Parathyroid adenoma (tissue), 2 donors: ENCODE measurements around the gene PTPRD.

Source experiments
- H2AFZ ChIP-seq: fragments of 300-600 bp; sonication (generic); one replicate; pipeline ENCODE4 v1.7.0; 2017; ENCODE audit warnings: antibody characterized with exemption, mild to moderate bottlenecking
- H3K27ac ChIP-seq: fragments of 300-600 bp; sonication (generic); one replicate; pipeline ENCODE4 v1.7.0; 2017
- H3K27me3 ChIP-seq: fragments of 300-600 bp; sonication (generic); one replicate; pipeline ENCODE4 v1.7.0; 2017; ENCODE audit warnings: low read length; ENCODE audit not compliant: control insufficient read depth, insufficient read depth
- H3K36me3 ChIP-seq: fragments of 300-600 bp; sonication (generic); one replicate; pipeline ENCODE4 v1.7.0; 2017; ENCODE audit warnings: low read length; ENCODE audit not compliant: control insufficient read depth, insufficient read depth
- H3K4me1 ChIP-seq: fragments of 300-600 bp; sonication (generic); one replicate; pipeline ENCODE4 v1.7.0; 2017; ENCODE audit warnings: control low read depth
- H3K4me2 ChIP-seq: fragments of 300-600 bp; sonication (generic); one replicate; pipeline ENCODE4 v1.7.0; 2017; ENCODE audit warnings: low read length
- H3K4me3 ChIP-seq: fragments of 300-600 bp; sonication (generic); one replicate; pipeline ENCODE4 v1.7.0; 2017; ENCODE audit warnings: low read depth, low read length
- H3K79me2 ChIP-seq: fragments of 300-600 bp; sonication (generic); one replicate; pipeline ENCODE4 v1.7.0; 2017; ENCODE audit warnings: control low read depth
- H3K9ac ChIP-seq: fragments of 300-600 bp; sonication (generic); one replicate; pipeline ENCODE4 v1.7.0; 2017; ENCODE audit warnings: mild to moderate bottlenecking
- H3K9me3 ChIP-seq: fragments of 300-600 bp; sonication (generic); one replicate; pipeline ENCODE4 v1.7.0; 2017; ENCODE audit warnings: low read length; ENCODE audit not compliant: control insufficient read depth
- TF ChIP-seq, protein P1 (sequence below): fragments of 300-600 bp; sonication (generic); IDR thresholded peaks from one replicate; pipeline ENCODE4 v1.7.0; 2017; ENCODE audit warnings: antibody characterized with exemption, mild to moderate bottlenecking
- donor health status: primary hyperparathyroidism.

PTPRD gene

GRCh38 chr9:8709731-8710130 is 1903.1 kb downstream of the PTPRD start:
- no peak overlapping the region for H3K4me3 ChIP-seq
- H3K27ac ChIP-seq = no peak overlapping the region
- H3K36me3 ChIP-seq = no peaks in the 10 kb centered on the region
- no peaks in the 10 kb centered on the region for H3K4me1 ChIP-seq
- H3K4me2 ChIP-seq = no peak overlapping the region
- no peaks in the 10 kb centered on the region for H3K79me2 ChIP-seq
- no peaks in the 10 kb centered on the region for H3K27me3 ChIP-seq
- no peaks in the 10 kb centered on the region for H3K9me3 ChIP-seq
- H3K9ac ChIP-seq = no peak overlapping the region
- H2AFZ ChIP-seq = no peak overlapping the region
- TF ChIP-seq, protein P1, sequence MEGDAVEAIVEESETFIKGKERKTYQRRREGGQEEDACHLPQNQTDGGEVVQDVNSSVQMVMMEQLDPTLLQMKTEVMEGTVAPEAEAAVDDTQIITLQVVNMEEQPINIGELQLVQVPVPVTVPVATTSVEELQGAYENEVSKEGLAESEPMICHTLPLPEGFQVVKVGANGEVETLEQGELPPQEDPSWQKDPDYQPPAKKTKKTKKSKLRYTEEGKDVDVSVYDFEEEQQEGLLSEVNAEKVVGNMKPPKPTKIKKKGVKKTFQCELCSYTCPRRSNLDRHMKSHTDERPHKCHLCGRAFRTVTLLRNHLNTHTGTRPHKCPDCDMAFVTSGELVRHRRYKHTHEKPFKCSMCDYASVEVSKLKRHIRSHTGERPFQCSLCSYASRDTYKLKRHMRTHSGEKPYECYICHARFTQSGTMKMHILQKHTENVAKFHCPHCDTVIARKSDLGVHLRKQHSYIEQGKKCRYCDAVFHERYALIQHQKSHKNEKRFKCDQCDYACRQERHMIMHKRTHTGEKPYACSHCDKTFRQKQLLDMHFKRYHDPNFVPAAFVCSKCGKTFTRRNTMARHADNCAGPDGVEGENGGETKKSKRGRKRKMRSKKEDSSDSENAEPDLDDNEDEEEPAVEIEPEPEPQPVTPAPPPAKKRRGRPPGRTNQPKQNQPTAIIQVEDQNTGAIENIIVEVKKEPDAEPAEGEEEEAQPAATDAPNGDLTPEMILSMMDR = no peak

GRCh38 chr9:8708728-8709127 is 1904.1 kb downstream of the PTPRD start:
- Histone ChIP-seq H3K27ac (no peak overlapping the region), H3K27me3 (no peaks in the 10 kb centered on the region), H3K9ac (no peak overlapping the region), H3K4me2 (no peak overlapping the region), H3K79me2 (no peaks in the 10 kb centered on the region), H3K4me1 (no peaks in the 10 kb centered on the region), H2AFZ (no peak overlapping the region), H3K36me3 (no peaks in the 10 kb centered on the region), H3K4me3 (no peak overlapping the region), H3K9me3 (no peaks in the 10 kb centered on the region)
- TF ChIP-seq, protein P1 = no peak

DNA sequence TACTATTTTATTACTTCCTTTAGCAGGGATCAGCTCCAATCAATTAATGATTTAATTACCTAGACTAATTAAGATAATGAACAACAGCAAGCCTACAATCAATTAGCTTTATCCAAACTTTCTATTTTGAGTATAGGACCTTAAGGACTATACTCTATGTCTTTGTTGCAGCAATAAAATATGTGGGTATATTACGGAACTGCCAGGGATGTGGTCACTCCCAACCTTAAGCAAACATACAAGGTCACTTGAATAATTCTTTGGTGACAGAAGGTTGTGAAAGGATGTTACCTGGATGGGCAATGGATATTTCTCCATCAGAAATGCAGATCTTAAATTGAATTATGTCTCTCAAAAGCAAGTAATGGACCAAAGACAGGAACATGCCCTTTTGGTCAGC is 1905.8 kb downstream of the PTPRD start:
- Histone ChIP-seq H3K27me3 (no peaks in the 10 kb centered on the region), H3K9me3 (no peaks in the 10 kb centered on the region), H2AFZ (no peak overlapping the region), H3K27ac (no peak overlapping the region), H3K4me1 (no peaks in the 10 kb centered on the region), H3K4me2 (no peak overlapping the region), H3K4me3 (no peak overlapping the region), H3K79me2 (no peaks in the 10 kb centered on the region), H3K36me3 (no peaks in the 10 kb centered on the region), H3K9ac (no peak overlapping the region)
- TF ChIP-seq, protein P1 = no peak

GRCh38 chr9:8706531-8706930 is 1906.3 kb downstream of the PTPRD start:
- Histone ChIP-seq H3K27ac (no peak overlapping the region), H3K4me1 (no peaks in the 10 kb centered on the region), H3K9me3 (no peaks in the 10 kb centered on the region), H3K36me3 (no peaks in the 10 kb centered on the region), H3K4me3 (no peak overlapping the region), H3K9ac (no peak overlapping the region), H3K4me2 (no peak overlapping the region), H3K79me2 (no peaks in the 10 kb centered on the region), H3K27me3 (no peaks in the 10 kb centered on the region), H2AFZ (no peak overlapping the region)
- TF ChIP-seq, protein P1 = no peak

GRCh38 chr9:8705861-8706260 is 1906.9 kb downstream of the PTPRD start:
- Histone ChIP-seq H3K27me3 (no peaks in the 10 kb centered on the region), H2AFZ (no peak overlapping the region), H3K4me3 (no peak overlapping the region), H3K9me3 (no peaks in the 10 kb centered on the region), H3K36me3 (no peaks in the 10 kb centered on the region), H3K4me1 (no peaks in the 10 kb centered on the region), H3K27ac (no peak overlapping the region), H3K79me2 (no peaks in the 10 kb centered on the region), H3K9ac (no peak overlapping the region), H3K4me2 (no peak overlapping the region)
- TF ChIP-seq, protein P1 = no peak
